HG02678 (cell line): ENCODE measurements around the gene HEXIM2.
"Not testable (repeated sequence)": the region's sequence is repeated elsewhere in the genome, so short reads cannot be mapped to it uniquely, and the experiment has no call there.

Source experiments
- ATAC-seq: cut with Tn5 transposase; IDR thresholded peaks from one replicate; pipeline ENCODE4 v1.9.1; 2021; ENCODE audit warnings: mild to moderate bottlenecking, moderate library complexity; ENCODE audit not compliant: unreplicated experiment

HEXIM2 gene

GRCh38 chr17:45161288-45162024, at the start of gene HEXIM2:
TSS of gene HEXIM2 (plus strand) at chr17:45161875. CDS start at chr17:45162794, 919 bp downstream.
- ATAC-seq: peak; percentile 93

GRCh38 chr17:45112559-45113423, 48.9 kb upstream of the HEXIM2 start:
- ATAC-seq: no peak

DNA sequence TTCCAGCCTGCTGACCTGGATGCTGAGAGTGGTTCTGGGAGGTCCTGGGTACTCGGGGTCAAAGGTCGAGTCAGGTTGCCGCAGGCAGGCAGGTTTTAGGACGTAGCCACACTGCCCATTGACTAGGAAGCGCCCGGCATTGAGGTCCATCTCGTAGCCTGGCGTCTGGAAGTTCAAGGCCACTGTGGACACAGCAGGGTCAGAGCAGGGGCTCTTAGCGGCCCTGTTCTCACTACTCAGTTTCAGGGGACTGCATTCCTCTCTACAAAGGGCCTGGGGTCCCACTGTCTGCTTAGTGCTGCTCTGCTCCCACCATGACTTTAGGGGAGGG, 48.3 kb upstream of the HEXIM2 start:
- no peak for ATAC-seq

GRCh38 chr17:45114117-45114932, 47.4 kb upstream of the HEXIM2 start:
- no peak for ATAC-seq

DNA sequence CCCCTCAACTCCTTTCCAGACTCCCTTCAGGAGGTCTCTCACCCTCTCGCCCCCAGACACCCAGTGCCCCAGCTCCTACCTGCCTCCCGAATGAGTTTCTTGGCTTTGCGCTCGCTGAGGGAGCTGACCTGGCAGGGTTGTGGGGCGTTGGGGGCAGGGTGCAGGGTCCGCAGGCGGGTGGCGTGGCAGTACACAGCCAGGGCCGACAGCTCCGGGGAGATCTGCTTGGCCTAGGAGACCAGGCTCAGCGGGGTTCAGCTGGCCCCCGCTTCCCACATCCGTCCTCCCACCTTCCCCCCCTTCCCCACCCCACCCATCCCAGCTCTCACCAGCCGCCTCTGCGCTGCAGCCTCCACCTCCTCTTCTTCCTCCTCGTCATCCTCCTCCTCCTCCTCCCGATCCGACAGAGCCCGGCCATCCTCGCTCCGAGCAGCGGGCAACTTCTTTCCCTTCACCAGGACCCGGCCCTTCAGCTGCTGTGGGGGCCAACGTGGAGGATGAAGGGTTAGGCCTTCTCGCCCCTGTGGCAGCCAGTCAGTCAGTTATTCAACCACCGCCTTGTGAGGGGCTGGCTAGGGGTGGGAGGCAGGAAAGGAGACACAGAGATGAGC, 46.6 kb upstream of the HEXIM2 start:
- no peak for ATAC-seq

- no peak for ATAC-seq
These were observed 45.8 kb upstream of the HEXIM2 start for GRCh38 chr17:45115871-45116270.

- ATAC-seq: no peak
These were observed 45.1 kb upstream of the HEXIM2 start for GRCh38 chr17:45116434-45117016.

- ATAC-seq: no peak
These were observed 44.3 kb upstream of the HEXIM2 start for GRCh38 chr17:45117334-45117733.

- ATAC-seq: no peak
These were observed 43.6 kb upstream of the HEXIM2 start for GRCh38 chr17:45117848-45118646.

GRCh38 chr17:45118691-45119090, 43.0 kb upstream of the HEXIM2 start:
- ATAC-seq: no peak

- no peak for ATAC-seq
These were observed 41.7 kb upstream of the HEXIM2 start for GRCh38 chr17:45119964-45120363.

DNA sequence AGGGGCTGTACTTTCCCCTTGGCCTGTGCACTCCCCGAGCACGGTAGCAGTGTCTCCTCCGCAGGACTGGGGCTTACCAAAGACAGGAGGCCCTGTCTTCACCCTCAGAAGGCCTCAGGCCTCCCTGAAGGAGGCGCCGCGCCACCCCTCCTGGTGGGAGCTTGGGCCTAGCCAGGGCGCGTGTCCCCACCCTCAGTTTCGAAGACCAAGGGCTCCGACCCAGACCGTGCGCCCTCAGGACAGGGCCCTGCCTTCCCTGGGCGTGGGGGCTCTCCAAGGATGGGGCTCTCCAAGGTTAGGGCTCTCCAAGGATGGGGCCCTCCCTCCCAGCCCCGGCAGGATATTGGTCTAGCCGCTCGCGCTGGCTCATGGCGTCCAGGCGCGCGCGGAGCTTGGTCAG, 41.1 kb upstream of the HEXIM2 start:
- no peak for ATAC-seq

- no peak for ATAC-seq
These were observed 40.6 kb upstream of the HEXIM2 start for GRCh38 chr17:45121055-45121454.

DNA sequence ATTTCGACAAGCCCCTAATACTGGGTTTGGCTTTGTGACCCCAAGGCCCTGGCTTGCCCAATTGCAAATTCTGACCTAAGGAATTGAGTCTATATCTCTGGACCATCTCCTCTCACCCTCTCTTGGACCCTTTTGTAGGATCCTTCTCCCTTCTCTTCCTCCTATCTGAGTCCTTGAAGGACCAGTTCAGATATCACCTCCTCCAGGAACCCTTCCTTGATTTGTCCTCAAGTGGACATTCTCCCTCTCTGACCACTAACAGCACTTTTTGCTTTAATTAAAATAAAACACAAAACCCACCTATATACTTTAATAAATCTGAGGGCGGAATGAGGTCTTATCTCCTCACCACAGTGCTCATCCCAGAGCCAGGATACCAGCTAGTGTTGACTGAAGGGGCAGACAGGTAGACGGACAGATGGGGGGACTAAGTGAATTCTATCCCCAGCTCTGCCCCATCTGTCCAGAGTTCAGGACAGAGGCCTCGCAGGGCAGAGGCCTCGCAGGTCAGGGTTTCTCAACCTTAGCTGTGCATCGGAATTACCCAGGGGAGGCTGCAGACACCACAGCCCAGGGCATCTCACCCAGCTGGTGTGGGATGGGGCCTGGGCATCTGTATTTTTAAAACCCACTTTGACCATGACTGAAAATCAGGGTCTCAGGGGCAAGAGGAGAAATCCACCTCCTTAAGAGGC, 38.5 kb upstream of the HEXIM2 start:
- no peak for ATAC-seq

DNA sequence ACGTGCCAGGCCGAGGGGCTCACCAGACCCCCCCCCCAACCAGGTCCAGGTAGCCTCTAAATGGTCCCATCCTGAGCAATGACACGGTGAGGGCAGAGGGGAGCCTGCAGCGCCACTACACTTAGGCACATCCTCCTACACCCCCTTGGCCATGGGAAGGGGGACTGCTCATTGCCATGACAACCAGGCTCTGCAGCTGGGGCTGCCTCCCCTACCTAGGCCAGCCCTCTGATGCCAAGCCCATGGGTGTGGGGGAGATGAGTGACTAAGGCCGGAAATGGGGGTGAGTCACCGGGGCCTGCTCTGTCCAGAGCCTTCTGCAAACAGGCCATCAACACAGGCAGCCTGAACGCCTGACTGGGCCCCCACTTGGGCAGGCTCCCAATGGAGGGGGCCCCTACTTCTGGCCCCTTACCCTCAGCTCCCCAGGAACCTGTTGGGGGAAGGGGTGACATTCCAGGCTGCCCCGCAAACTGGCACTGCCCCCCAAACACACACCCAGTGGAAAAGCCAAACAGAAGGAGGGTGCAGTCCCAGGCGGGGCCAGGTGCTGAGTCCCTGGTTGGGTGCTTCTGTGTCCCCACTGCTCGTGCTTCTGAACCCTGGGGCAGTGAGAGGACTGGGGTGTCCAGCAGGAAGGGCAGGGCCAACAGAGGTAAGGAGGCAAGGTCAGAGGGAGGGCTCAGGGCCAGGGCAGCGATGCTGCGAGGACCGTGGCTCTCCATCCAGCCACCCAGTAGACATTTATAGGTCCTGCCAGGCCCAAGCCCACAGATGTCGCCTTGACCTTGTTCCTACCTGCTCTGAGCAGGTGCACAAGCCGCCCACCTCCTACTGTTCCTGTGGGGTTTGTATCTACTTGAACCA, 37.5 kb upstream of the HEXIM2 start:
- no peak for ATAC-seq

GRCh38 chr17:45124797-45125122, 36.9 kb upstream of the HEXIM2 start:
- ATAC-seq: not testable (repeated sequence)

GRCh38 chr17:45125509-45125908, 36.2 kb upstream of the HEXIM2 start:
- ATAC-seq: no peak

DNA sequence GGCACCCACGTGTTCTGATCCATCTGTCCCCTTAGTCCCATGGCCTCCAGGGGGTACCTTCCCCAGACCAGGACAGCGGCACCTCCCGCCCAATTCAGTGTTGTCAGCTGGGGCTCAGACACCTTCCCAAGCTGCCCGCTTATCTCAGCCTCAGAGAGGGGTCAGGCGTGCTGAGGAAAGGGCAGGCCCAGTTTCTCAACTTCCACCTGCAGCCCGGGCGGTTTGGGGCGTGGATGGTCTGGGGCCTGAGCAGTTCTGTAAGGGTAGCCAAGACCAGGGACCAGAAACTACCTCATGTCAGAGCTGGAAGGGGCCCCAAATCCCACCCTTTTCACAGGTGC, 34.5 kb upstream of the HEXIM2 start:
- ATAC-seq: no peak
